H7 (cell line): ENCODE measurements around the gene CCSER1. TPM values are rescaled to one million over a fixed set of nuclear protein-coding genes. Genes with fewer than 3 reads are reported as not detected.
"Not testable (repeated sequence)": the region's sequence is repeated elsewhere in the genome, so short reads cannot be mapped to it uniquely, and the experiment has no call there.

Experiments used
- DNase-seq: peaks from one replicate; pipeline ENCODE4 v3.0.0; 2012
- H3K27me3 ChIP-seq: 2 replicates; pipeline ENCODE4 v1.6.0; 2011; ENCODE audit warnings: mild to moderate bottlenecking, low read length; ENCODE audit not compliant: control insufficient read depth, insufficient read depth
- H3K36me3 ChIP-seq: replicated peaks from 2 replicates; pipeline ENCODE4 v1.5.1; 2011; ENCODE audit warnings: low read length; ENCODE audit not compliant: control insufficient read depth, insufficient read depth
- H3K4me3 ChIP-seq: 2 replicates; pipeline ENCODE4 v1.5.1; 2011; ENCODE audit warnings: low read depth, mild to moderate bottlenecking, control low read depth, low read length, moderate library complexity; ENCODE audit not compliant: insufficient read depth
- total RNA-seq: library from RNA; depleted of rRNA; stranded (reverse); fragments of >200 nt; shearing (Covaris generic); gene quantifications from 2 replicates; pipeline ENCODE4 v1.2.3, GENCODE V29; 2014

Gene CCSER1
- total RNA-seq, 1 experiment from 2014 or later: 1.1 TPM

- no peak overlapping the region for H3K4me3 ChIP-seq
- H3K27me3 ChIP-seq: no peaks in the 10 kb centered on the region
- no peaks in the 10 kb centered on the region for H3K36me3 ChIP-seq
- no peak for DNase-seq
Observed at GRCh38 chr4:90345549-90346215, 218.5 kb downstream of the CCSER1 start.

DNA sequence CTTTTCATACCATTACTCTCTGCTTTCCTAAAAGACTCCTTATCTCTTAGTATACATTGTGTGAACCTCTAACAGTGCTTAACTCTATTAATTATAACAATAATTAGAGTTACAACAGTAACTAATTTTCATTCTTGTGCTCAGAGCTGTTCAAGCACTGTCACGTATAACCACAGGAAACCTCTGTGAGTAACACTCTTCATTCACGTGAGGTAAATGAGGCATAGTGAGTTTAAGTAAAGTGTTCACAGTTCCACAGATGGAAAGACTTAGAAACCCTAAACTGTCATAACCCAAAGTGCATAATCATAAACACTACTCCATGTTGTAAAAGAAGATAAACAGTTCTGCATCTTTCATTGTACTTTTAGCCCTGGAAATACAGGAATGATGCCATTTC, 222.4 kb downstream of the CCSER1 start:
- H3K36me3 ChIP-seq: no peaks in the 10 kb centered on the region
- no peaks in the 10 kb centered on the region for H3K27me3 ChIP-seq
- DNase-seq: no peak
- H3K4me3 ChIP-seq: no peak overlapping the region

GRCh38 chr4:90357117-90357710, 230.0 kb downstream of the CCSER1 start:
- Histone ChIP-seq H3K27me3 (no peaks in the 10 kb centered on the region), H3K4me3 (no peak overlapping the region), H3K36me3 (no peaks in the 10 kb centered on the region)
- peak; percentile 29 for DNase-seq

- Histone ChIP-seq H3K4me3 (no peak overlapping the region), H3K27me3 (no peaks in the 10 kb centered on the region), H3K36me3 (no peaks in the 10 kb centered on the region)
- DNase-seq: no peak
Observed at GRCh38 chr4:90375081-90375480, 247.9 kb downstream of the CCSER1 start.

GRCh38 chr4:90393215-90393614, 266.0 kb downstream of the CCSER1 start:
- Histone ChIP-seq H3K4me3 (no peak overlapping the region), H3K27me3 (no peaks in the 10 kb centered on the region), H3K36me3 (no peaks in the 10 kb centered on the region)
- DNase-seq: no peak

DNA sequence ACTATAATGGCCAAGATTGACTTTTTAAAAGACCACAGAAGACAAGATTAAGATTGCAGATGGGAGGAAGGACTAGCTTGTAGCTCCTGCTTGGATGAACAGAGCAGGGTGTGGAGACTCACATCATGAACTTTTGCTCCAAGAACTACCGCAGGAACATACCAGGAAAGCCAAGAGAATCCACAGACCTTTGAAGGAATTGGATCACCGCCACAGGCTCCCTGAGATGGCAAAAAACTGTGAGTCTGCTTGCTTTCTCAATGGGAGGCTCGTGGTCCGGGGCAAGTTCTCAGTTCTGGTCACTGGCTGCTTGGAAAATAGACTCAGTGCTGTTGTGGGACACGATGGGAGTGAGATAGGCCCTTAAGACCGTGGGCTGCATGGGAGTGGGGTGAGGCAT, 276.6 kb downstream of the CCSER1 start:
- H3K4me3 ChIP-seq: no peak overlapping the region
- H3K36me3 ChIP-seq: no peaks in the 10 kb centered on the region
- H3K27me3 ChIP-seq: no peaks in the 10 kb centered on the region
- DNase-seq: no peak

- H3K4me3 ChIP-seq, H3K36me3 ChIP-seq, H3K27me3 ChIP-seq, DNase-seq: not testable (repeated sequence)
Observed at GRCh38 chr4:90407897-90408296, 280.7 kb downstream of the CCSER1 start.

- H3K4me3 ChIP-seq, H3K36me3 ChIP-seq, DNase-seq, H3K27me3 ChIP-seq: not testable (repeated sequence)
Observed at GRCh38 chr4:90412786-90413185, 285.6 kb downstream of the CCSER1 start.

DNA sequence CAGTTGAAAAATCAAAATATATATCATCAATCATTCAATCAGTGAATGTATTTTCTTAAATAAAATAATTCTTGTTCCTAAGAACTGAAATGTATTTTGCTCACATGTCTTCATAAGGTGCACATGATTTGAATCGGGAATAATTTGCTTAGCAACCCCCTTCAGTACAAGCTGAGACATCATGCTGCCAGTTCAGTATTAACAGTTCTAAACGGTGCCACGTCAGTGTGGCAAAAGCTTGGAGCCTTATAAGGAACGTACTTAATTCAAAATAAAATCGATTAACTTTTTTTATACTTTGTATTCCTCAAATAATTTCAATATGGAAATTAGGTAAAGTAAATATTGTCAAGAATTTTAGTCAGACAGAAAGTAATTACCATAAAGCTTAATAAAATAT, 287.9 kb downstream of the CCSER1 start:
- DNase-seq: no peak
- Histone ChIP-seq H3K4me3 (no peak overlapping the region), H3K36me3 (no peaks in the 10 kb centered on the region), H3K27me3 (no peaks in the 10 kb centered on the region)

GRCh38 chr4:90419124-90419711, 292.0 kb downstream of the CCSER1 start:
- Histone ChIP-seq H3K36me3 (no peaks in the 10 kb centered on the region), H3K4me3 (no peak overlapping the region), H3K27me3 (no peaks in the 10 kb centered on the region)
- DNase-seq: peak; percentile 44

GRCh38 chr4:90421161-90421560, 294.0 kb downstream of the CCSER1 start:
- H3K36me3 ChIP-seq: no peaks in the 10 kb centered on the region
- DNase-seq: no peak
- H3K4me3 ChIP-seq: no peak overlapping the region
- no peaks in the 10 kb centered on the region for H3K27me3 ChIP-seq

GRCh38 chr4:90425893-90426292, 298.7 kb downstream of the CCSER1 start:
- Histone ChIP-seq H3K36me3 (no peaks in the 10 kb centered on the region), H3K27me3 (no peaks in the 10 kb centered on the region), H3K4me3 (no peak overlapping the region)
- no peak for DNase-seq

GRCh38 chr4:90438522-90438921, 311.3 kb downstream of the CCSER1 start:
- DNase-seq: no peak
- Histone ChIP-seq H3K4me3 (no peak overlapping the region), H3K27me3 (no peaks in the 10 kb centered on the region), H3K36me3 (no peaks in the 10 kb centered on the region)

DNA sequence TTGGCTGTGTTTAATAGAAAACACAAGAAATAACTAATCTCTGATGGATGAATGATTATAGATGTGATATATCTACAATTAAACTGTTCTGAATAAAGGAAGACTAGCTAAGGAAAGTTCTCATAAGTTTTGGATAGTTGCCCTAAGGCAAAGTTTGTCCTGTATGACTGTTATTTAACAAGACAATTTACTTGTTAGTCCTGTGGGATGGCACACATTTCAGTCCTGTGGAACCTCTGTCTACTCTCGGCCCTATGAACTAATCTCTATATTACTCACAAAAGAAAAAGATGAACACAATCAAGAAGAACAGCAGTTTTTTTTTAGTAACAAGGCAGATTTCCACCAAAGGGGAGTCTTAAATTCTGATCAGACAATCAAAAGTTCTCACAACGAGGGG, 314.6 kb downstream of the CCSER1 start:
- H3K36me3 ChIP-seq: no peaks in the 10 kb centered on the region
- no peak for DNase-seq
- H3K27me3 ChIP-seq: no peaks in the 10 kb centered on the region
- H3K4me3 ChIP-seq: no peak overlapping the region

- no peak for DNase-seq
- Histone ChIP-seq H3K36me3 (no peaks in the 10 kb centered on the region), H3K27me3 (no peaks in the 10 kb centered on the region), H3K4me3 (no peak overlapping the region)
Observed at GRCh38 chr4:90442619-90443018, 315.4 kb downstream of the CCSER1 start.
